Omental fat pad (tissue), 4 donors: ENCODE measurements around the gene MEIOB. TPM values are rescaled to one million over a fixed set of nuclear protein-coding genes. Genes with fewer than 3 reads are reported as not detected.

Experiments
- ATAC-seq: fragments of 150-250 bp; one replicate; pipeline ENCODE4 v1.9.1; 2016; ENCODE audit warnings: mild to moderate bottlenecking, moderate library complexity; ENCODE audit not compliant: low FRiP score
- DNase-seq: peaks from one replicate; pipeline ENCODE4 v3.0.0-alpha.2; 2019; ENCODE audit warnings: low spot score
- total RNA-seq, 4 donors: library from RNA; depleted of rRNA; stranded (reverse); fragments of >200 nt; gene quantifications; one replicate each; pipeline ENCODE4 v1.1.0, GENCODE V29; 2016
- TF ChIP-seq, protein P1 (sequence below), 3 donors: fragments of 450-650 bp; IDR thresholded peaks; one replicate each; pipeline ENCODE4 v1.5.1; 2016 to 2017; ENCODE audit warnings: antibody characterized with exemption in 3 of 3, mild to moderate bottlenecking in 3 of 3, moderate library complexity in 2 of 3

The MEIOB gene
- total RNA-seq, 4 donors from 2014 or later = 1.7 TPM; not detected in 3

DNA sequence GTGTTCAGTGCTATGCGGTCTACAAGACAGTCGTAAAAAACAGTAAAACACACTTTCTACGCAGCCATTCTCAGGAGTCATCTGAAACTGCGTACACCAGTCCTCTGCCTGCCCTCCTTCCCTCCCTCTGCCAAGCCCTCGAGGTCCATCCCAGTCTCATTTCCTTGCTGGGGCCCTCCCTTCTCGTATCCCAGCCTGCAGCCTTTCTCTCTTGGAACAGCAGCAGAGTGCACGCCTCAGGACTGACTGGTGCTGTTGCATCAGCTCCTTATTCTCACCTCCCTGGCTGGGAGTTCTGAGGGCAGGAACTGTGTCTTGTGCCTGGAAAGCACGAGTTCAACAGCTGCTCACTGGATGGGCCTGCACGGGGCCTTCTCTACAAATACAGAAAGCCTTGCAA lies 32.4 kb downstream of the MEIOB start:
- no peak for DNase-seq
- no peak for ATAC-seq

DNA sequence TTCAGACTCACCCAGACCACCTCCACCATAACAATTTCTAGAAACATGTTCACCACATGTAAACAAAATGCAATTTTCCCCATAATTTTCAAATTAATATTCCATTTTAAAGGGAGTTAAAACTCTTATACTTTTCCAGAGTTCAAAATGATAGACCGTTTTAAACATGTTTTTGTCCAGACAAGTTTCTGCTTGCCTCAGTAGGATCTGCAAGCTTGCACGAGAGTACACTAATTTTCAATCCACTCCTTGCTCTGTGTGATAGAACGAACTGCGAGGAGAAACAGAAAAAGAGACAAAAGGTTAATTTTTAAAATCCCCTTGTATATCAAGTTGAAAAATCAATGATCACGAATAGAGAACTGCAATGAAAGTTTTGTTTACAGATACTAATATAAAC lies 37.9 kb downstream of the MEIOB start:
- ATAC-seq (no peak), DNase-seq (no peak)
- TF ChIP-seq, protein P1, sequence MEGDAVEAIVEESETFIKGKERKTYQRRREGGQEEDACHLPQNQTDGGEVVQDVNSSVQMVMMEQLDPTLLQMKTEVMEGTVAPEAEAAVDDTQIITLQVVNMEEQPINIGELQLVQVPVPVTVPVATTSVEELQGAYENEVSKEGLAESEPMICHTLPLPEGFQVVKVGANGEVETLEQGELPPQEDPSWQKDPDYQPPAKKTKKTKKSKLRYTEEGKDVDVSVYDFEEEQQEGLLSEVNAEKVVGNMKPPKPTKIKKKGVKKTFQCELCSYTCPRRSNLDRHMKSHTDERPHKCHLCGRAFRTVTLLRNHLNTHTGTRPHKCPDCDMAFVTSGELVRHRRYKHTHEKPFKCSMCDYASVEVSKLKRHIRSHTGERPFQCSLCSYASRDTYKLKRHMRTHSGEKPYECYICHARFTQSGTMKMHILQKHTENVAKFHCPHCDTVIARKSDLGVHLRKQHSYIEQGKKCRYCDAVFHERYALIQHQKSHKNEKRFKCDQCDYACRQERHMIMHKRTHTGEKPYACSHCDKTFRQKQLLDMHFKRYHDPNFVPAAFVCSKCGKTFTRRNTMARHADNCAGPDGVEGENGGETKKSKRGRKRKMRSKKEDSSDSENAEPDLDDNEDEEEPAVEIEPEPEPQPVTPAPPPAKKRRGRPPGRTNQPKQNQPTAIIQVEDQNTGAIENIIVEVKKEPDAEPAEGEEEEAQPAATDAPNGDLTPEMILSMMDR (IDR thresholded peaks at IDR 0.05) = no peak

More for the DNA sequence above, 32.4 kb downstream of the MEIOB start:
- TF ChIP-seq, protein P1 (IDR thresholded peaks at IDR 0.05) = no peak

DNA sequence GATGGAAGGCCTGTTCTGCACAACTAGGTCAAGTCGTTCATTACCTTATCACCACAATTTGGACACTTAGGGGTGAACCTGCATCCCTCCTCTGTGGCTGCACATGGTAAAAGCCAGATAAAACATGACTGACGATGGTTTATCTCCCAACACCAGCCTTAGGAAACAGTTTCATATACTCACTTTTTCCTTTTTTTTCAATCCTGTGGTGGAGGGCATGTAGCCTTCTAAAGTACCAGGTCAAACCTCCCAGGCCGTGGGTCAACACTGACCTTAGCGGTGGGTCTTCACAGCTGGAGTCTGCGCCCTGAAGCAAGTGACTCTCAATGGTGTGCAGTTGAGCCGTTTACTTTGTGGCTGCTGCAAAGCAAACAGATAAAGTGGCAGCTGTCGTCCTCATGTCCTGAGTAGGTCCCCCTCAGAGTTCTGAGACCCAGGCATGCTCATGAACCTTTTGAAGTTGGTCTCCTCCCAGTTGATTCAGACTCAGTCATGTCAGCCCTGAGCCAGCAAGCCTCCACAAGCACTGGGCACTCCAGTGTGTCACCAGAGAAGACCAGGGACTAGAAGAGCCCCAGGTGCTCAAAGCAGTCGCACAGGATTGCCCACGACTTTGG lies 39.0 kb downstream of the MEIOB start:
- ATAC-seq (no peak), DNase-seq (no peak)
- TF ChIP-seq, protein P1 (IDR thresholded peaks at IDR 0.05) = no peak

DNA sequence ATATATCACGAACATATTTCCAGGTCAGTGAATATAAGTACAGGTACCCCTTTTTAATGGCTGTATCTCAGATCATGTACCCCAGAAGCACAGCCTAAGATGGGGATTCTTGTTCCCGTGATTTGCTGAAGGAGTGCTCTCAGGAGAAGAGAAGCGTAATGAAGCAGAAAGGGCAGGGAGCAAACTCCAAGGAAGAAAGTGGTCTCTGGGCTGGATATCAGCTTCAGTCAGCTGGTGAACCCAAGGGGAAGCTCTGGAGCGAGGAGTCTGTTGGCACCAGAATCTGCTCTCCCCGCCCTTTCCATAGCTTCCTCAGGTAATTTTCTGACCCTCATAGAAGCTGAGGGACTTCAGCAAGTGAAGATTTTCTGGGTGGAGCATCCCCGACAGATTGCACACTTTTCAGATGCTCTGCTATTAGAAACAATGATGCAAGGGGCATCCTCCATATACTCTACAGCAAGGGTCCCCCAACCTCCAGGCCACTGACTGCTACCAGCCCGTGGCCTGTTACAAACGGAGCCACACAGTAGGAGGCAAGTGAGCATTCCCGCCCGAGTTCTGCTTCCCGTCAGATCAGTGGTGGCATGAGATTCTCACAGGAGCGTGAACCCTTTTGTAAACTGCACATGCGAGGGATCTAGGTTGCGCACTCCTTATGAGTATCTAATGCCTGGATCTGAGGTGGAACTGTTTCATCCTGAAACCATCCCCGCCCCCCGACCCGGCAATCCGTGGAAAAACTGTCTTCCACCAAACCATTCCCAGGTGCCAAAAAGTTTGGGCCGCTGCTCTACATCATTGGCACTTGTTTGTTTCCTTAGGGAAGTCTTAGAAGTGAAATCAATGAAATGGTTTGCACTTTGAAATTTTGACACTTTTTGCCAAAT lies 40.5 kb downstream of the MEIOB start:
- no peak for ATAC-seq
- no peak for DNase-seq
- TF ChIP-seq, protein P1 (IDR thresholded peaks at IDR 0.05) = no peak

DNA sequence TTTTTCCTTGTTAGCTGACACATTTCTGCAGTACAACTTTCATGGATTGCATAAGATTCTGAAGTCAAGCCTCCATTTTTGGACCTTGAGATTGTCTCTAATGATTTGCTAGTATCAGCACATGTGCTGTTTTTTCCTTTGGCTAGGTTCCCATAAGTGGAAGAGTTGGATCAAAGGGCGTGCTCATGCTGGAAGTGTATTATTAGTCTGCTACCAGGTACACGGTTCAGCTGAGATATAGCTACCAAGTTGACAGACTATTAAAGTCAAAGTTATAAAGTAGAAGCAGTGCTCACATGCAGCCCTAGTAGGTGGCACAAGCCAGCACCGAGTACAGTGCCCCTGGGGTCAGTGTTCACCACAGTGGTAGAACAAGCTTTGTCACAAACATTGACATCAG lies 41.8 kb downstream of the MEIOB start:
- ATAC-seq (no peak), DNase-seq (no peak)
- TF ChIP-seq, protein P1 (IDR thresholded peaks at IDR 0.05) = no peak

DNA sequence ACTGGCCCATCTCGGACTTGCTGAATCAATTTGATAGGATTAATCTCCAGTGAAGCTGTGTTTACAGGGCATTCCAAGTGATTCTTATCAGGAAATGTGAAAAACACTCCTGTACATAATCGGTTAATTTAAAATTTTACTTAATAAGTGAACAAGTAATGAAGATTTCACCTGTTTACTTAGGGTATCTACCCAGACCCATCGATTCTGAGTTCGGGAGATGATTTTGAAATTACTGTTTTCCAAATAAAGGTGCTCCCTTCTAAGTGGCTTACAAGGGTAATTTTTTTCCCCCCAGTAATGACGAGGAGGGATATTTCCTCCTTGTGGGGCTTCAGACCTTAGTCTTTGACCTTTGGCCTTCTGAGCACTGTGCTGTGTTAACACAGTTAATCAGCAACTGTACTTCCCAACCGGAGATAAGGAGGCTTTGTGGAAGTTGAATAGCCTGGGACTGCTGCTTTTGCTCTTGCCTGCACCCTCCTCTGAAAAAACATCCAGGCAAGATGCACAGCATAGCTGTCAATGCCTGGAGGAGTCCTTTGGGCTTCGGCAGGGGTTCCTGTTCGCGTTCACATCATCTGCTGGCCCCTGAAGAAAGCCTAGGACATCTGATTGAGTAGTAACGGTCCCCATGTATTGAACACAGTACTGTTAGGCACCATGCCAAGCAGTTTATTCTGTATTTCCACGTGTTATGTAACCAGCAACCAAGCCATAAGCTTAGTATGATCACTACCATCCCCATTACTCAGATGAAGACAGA lies 43.1 kb downstream of the MEIOB start:
- DNase-seq = no peak
- TF ChIP-seq, protein P1 (IDR thresholded peaks at IDR 0.05) = no peak
- ATAC-seq = no peak
